Ovary (tissue), 9 donors: ENCODE results near the gene KIF16B. TPM values are rescaled to one million over a fixed set of nuclear protein-coding genes. Genes with fewer than 3 reads are reported as not detected.
A peak's percentile ranks its signal among the peaks of the same experiment; 100 is the strongest.
"Not testable (repeated sequence)": the region's sequence is repeated elsewhere in the genome, so short reads cannot be mapped to it uniquely, and the experiment has no call there.

Source experiments
- DNase-seq, 5 donors: peaks; one replicate each; pipeline ENCODE4 v3.0.0-alpha.2; 2019 to 2020
- H3K27ac ChIP-seq, 2 donors: fragments of 200-600 bp; one replicate each; pipeline versions ENCODE4 v1.5.1 to v1.8.0; 2019 to 2022
- H3K27me3 ChIP-seq: fragments of 200-600 bp; one replicate; pipeline ENCODE4 v1.8.0; 2022
- H3K36me3 ChIP-seq: fragments of 200-600 bp; sonication (generic); one replicate; pipeline ENCODE4 v1.5.1; 2019
- H3K4me1 ChIP-seq: one replicate; pipeline ENCODE4 v1.8.1; 2013; ENCODE audit warnings: mild to moderate bottlenecking, moderate library complexity; ENCODE audit not compliant: insufficient read depth
- H3K4me3 ChIP-seq: fragments of 200-600 bp; sonication (generic); one replicate; pipeline ENCODE4 v1.5.1; 2017
- H3K9me3 ChIP-seq, 2 donors: fragments of 200-600 bp in 1 of 2; sonication (generic) in 1 of 2; one replicate each; pipeline versions ENCODE4 v1.5.1 to v1.8.1; 2013 to 2019; ENCODE audit warnings: mild to moderate bottlenecking in 1 of 2, moderate library complexity in 1 of 2
- CTCF ChIP-seq, 3 donors: fragments of 450-650 bp in 2 of 3; fragments of 200-600 bp in 1 of 3; IDR thresholded peaks; one replicate each; pipeline versions ENCODE4 v1.5.1 to v1.8.0; 2016 to 2022; ENCODE audit warnings: antibody characterized with exemption in 3 of 3, mild to moderate bottlenecking in 1 of 3
- EP300 ChIP-seq: sonication (generic); formaldehyde crosslinking; IDR thresholded peaks from one replicate; pipeline ENCODE4 v1.6.1; 2017; ENCODE audit warnings: antibody characterized with exemption
- POLR2A ChIP-seq: fragments of 450-650 bp; IDR thresholded peaks from one replicate; pipeline ENCODE4 v1.6.1; 2017; ENCODE audit warnings: antibody characterized with exemption, mild to moderate bottlenecking, moderate library complexity
- WGBS, 3 donors: extraction: QIAGEN DNeasy Blood & Tissue Kit in 1 of 3; methylation state at CpG; one replicate each; pipeline versions ENCODE4 v1.1.5 to v1.1.7; 2013 to 2017; 5-methylcytosine and 5-hydroxymethylcytosine counted together
- intact Hi-C, 4 donors: fragments of 100-400 bp; cut with DNase I; formaldehyde crosslinking; loops; one replicate each; pipeline versions ENCODE4 v1.11.0 to v1.15.1; 2022 to 2023
- polyA plus RNA-seq, 2 donors: library from polyadenylated mRNA; stranded (reverse); fragments of 200-250 nt in 1 of 2; fragments of 350-450 nt in 1 of 2; fragmentation: Illumina TruSeq in 1 of 2; extraction: RNeasy Lipid Tissue Mini Kit (QIAGEN cat#74804) in 1 of 2; gene quantifications; one replicate each; pipeline ENCODE4 v1.2.3, GENCODE V29; 2013 to 2014
- total RNA-seq, 7 donors: library from RNA; depleted of rRNA in 2 of 7; stranded (reverse); fragments of >200 nt in 2 of 7; fragmentation: NEBNext Ultra II Directional in 3 of 7; extraction: Animal tissue kit (Norgen Biotek cat#: 25700) in 3 of 7; gene quantifications; one replicate each; pipeline versions ENCODE4 v1.1.0 to v1.2.4, GENCODE V29; 2016 to 2023
- donor health status: DM: no; HTN: no; CAD: no; lungs with moderate emphysema.
- donor health status: DM: no; HTN: no; CAD: no.
- donor health status: Bipolar disorder and iron deficiency.
- donor health status: DM: yes; HTN: yes; CAD: no.
- donor health status: DM: no; HTN: no; CAD: no.
- donor health status: DM: yes; HTN: yes; CAD: no.

Gene KIF16B
- total and polyA plus RNA-seq, 9 donors = 10.9 to 28.1 (median 20.2) TPM

GRCh38 chr20:16526433-16527380, 46.5 kb downstream of the KIF16B start:
- peak overlapping the region in 1 of 2 donors; percentile 64 for H3K27ac ChIP-seq
- intact Hi-C loops = no loop called here
- no peaks in the 10 kb centered on the region for H3K9me3 ChIP-seq
- H3K4me3 ChIP-seq = no peak overlapping the region
- H3K27me3 ChIP-seq = no peaks in the 10 kb centered on the region
- no peaks in the 10 kb centered on the region for H3K36me3 ChIP-seq
- 64 to 78% (median 71%) methylated on average over 9 of the region's 9 CpGs for WGBS, 3 donors
- DNase-seq = no peak
- peaks cover 9% of the 10 kb centered on the region for H3K4me1 ChIP-seq
- TF ChIP-seq EP300 = no peak
- no peak for TF ChIP-seq CTCF (IDR thresholded peaks at IDR 0.05)
- TF ChIP-seq POLR2A = no peak

DNA sequence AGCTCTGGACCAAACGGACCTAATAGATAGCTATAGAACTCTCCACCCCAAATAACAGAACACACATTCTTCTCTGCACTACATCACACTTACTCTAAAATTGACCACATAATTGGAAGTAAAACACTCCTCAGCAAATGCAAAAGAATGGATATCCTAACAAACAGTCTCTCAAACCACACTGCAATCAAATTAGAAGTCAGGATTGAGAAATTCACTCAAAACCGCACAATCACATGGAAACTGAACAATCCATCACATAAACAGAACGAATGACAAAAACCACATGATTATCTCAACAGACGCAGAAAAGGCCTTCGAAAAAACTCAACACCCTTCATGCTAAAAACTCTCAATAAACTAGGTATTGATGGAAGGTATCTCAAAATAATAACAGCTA, 50.6 kb downstream of the KIF16B start:
- WGBS, 3 donors = 95 to 96% (median 96%) methylated on average over 5 of the region's 5 CpGs
- H3K36me3 ChIP-seq, H3K9me3 ChIP-seq, H3K27ac ChIP-seq, H3K27me3 ChIP-seq, H3K4me3 ChIP-seq, intact Hi-C loops, DNase-seq, H3K4me1 ChIP-seq: not testable (repeated sequence)

GRCh38 chr20:16520154-16520553, 53.1 kb downstream of the KIF16B start:
- Histone ChIP-seq H3K27me3 (no peaks in the 10 kb centered on the region), H3K27ac (no peak overlapping the region), H3K4me1 (peaks cover 5% of the 10 kb centered on the region), H3K4me3 (no peak overlapping the region), H3K9me3 (no peaks in the 10 kb centered on the region), H3K36me3 (no peaks in the 10 kb centered on the region)
- intact Hi-C loops = no loop called here
- TF ChIP-seq CTCF (IDR thresholded peaks at IDR 0.05) (no peak), EP300 (no peak), POLR2A (no peak)
- no peak for DNase-seq
- 89 to 91% (median 89%) methylated on average over 5 of the region's 5 CpGs for WGBS, 3 donors

DNA sequence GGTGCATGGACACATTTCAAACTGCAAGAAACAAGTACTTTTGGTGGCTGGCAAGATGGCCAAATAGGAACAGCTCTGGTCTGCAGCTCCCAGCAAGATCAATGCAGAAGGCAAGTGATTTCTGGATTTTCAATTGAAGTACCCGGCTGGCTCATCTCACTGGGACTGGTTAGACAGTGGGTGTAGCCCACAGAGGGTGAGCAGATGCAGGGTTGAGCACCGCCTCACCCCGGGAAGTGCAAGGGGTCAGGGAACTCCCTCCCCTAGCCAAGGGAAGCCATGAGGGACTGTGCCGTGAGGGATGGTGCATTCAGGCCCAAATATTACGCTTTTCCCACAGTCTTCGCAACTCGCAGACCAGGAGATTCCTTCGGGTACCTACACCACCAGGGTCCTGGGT, 53.6 kb downstream of the KIF16B start:
- intact Hi-C loops, H3K4me1 ChIP-seq, H3K9me3 ChIP-seq, DNase-seq, H3K36me3 ChIP-seq, H3K27ac ChIP-seq, H3K27me3 ChIP-seq, H3K4me3 ChIP-seq: not testable (repeated sequence)
- 91 to 94% (median 93%) methylated on average over 8 of the region's 8 CpGs for WGBS, 3 donors

DNA sequence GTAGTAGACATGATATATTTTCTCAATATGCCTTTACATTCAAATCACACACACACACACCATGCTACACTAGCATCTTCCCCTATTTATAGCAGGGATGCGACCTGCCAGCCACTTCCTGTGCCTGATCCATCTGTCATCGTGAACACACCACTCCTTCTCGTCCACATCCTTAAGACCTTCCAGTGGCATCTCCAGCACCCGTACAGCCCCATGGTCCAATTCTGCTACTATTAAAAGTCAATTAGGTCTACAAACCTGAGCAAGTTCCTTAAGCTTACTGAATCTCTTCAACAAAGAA, 54.5 kb downstream of the KIF16B start:
- peaks cover 5% of the 10 kb centered on the region for H3K4me1 ChIP-seq
- WGBS, 3 donors = 87 to 89% (median 88%) methylated on average over 4 of the region's 4 CpGs
- intact Hi-C loops = no loop called here
- no peak for DNase-seq
- no peaks in the 10 kb centered on the region for H3K36me3 ChIP-seq
- H3K4me3 ChIP-seq = no peak overlapping the region
- no peak for TF ChIP-seq EP300
- no peaks in the 10 kb centered on the region for H3K27me3 ChIP-seq
- H3K27ac ChIP-seq = no peak overlapping the region
- H3K9me3 ChIP-seq = no peaks in the 10 kb centered on the region
